ENCODE data around the gene HMGN1.

The HMGN1 gene

GRCh38 chr21:39334611-39335010 lies 14.3 kb downstream of the HMGN1 start:
- no peak for DNase-seq (ENCODE audit: low read depth in 2 of 2, low spot score in 1 of 2)

- no peak for DNase-seq (ENCODE audit: low read depth in 2 of 2, low spot score in 1 of 2)
These were observed 16.7 kb downstream of the HMGN1 start for GRCh38 chr21:39332175-39332574.

DNA sequence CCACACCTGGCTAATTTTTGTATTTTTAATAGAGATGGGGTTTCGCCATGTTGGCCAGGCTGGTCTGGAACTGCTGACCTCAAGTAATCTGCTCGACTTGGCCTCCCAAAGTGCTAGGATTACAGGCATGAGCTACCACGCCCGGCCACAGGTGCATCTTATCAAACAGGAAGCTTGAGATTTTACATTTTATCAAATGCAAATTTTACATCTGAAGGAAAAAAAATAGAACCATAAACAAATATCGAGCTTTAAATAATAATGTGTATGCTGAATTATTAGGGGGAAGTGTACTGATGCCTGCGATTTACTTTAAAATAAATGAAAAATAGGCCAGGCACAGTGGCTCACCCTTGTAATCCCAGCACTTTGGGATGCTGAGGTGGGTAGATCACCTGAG lies 18.9 kb downstream of the HMGN1 start:
- no peak for DNase-seq (ENCODE audit: low read depth in 2 of 2, low spot score in 1 of 2)

- DNase-seq (ENCODE audit: low read depth in 2 of 2, low spot score in 1 of 2) = no peak
These were observed 21.2 kb downstream of the HMGN1 start for GRCh38 chr21:39327727-39328126.

GRCh38 chr21:39326607-39327307 lies 22.1 kb downstream of the HMGN1 start:
- no peak for DNase-seq (ENCODE audit: low read depth in 2 of 2, low spot score in 1 of 2)

DNA sequence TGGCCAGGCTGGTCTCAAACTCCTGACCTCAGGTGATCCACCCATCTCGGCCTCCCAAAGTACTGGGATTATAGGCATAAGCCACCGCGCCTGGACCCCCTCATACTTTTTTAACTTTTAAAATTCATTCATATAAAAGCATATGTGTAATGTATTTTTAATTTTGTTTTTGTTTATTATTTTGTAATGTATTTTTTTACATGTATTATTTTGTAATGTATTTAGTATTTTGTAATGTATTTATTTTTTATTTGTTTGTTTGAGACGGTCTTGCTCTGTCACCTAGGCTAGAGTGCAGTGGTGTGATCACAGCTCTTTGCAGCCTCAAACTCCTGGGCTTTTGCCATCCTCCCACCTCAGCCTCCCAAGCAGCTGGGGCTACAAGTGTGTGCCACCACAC lies 23.4 kb downstream of the HMGN1 start:
- DNase-seq (ENCODE audit: low read depth in 2 of 2, low spot score in 1 of 2) = no peak

DNA sequence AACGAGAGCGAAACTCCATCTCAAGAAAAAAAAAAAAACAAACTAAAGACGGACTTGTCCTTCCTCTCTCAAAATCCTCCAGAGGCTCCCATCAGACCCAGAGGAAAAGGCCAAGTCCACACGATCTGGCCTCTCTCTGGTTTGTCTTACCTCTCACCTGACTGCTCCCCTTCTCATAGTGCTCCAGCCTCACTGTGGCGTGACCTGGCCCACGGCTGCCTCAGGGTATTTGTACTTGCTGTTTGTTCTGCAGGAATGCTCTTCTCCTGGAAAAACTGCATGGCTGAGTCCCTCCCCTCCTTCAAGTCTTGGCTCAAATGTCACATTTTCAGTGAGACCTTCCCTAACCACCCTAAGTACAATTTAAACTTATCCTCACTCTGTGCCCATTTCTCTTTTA lies 27.5 kb downstream of the HMGN1 start:
- no peak for DNase-seq (ENCODE audit: low read depth in 2 of 2, low spot score in 1 of 2)

- no peak for DNase-seq (ENCODE audit: low read depth in 2 of 2, low spot score in 1 of 2)
These were observed 29.0 kb downstream of the HMGN1 start for GRCh38 chr21:39319814-39320332.

GRCh38 chr21:39319251-39319756 lies 29.6 kb downstream of the HMGN1 start:
- no peak for DNase-seq (ENCODE audit: low read depth in 2 of 2, low spot score in 1 of 2)

GRCh38 chr21:39318091-39318959 lies 30.6 kb downstream of the HMGN1 start:
- no peak for DNase-seq (ENCODE audit: low read depth in 2 of 2, low spot score in 1 of 2)

DNA sequence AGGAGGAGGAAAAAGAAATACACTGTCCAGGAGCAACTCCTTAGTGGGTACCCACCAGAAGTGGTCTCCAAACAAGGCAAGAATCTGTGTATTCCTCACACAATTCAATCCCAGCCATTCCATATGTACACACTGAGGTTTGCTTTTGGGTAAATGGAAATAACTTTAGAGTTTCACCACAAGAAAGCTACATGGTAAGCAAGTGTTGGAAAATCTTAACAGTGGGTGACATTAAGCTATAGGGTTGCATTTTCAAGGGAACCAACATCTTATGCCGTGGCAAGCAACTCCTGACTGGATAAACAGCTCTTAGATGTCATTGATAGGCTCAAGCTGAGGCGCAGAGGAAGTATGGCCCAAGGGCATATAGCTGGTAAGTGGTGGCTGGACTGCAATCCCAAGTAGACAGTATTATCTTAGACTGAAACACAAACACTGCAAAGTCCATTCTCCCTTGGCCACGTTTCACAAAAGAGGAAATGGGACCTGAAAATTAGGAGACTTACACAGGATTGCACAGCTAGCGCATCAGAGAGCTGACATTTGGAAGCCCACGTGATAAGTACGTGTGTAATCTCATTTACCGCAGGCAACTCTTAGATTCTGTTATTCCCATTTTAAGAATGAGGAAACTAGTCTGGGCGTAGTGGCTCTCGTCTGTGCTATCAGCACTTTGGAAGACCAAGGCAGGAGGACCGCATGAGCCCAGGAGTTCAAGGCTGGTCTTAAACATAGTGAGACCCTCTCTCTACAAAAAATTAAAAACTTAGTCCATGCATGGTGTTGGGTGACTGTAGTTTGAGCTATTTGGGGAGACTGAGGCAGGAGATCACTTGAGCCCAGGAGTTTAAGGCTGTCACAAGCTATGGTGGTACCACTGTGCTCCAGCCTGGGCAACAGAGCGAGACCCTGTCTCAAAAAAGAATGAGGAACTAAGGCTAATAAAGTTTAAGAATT lies 31.5 kb downstream of the HMGN1 start:
- DNase-seq (ENCODE audit: low read depth in 2 of 2, low spot score in 1 of 2) = no peak

DNA sequence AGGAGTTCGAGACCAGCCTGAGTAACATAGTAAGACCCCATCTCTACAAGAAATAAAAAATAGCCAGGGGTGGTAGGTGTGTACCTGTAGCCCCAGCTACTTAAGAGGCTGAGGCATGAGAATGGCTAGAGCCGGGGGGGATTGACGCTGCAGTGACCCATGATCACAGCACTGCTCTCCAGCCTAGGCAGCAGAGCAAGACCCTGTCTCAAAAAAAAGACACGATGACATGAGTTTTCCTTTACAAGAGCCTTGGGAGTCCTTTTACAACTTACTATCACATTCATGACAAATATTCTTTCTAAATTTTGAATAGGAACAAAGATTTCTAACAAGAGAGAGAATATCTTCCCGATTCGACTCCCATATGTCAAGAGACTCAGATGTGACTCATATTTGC lies 32.2 kb downstream of the HMGN1 start:
- no peak for DNase-seq (ENCODE audit: low read depth in 2 of 2, low spot score in 1 of 2)

DNA sequence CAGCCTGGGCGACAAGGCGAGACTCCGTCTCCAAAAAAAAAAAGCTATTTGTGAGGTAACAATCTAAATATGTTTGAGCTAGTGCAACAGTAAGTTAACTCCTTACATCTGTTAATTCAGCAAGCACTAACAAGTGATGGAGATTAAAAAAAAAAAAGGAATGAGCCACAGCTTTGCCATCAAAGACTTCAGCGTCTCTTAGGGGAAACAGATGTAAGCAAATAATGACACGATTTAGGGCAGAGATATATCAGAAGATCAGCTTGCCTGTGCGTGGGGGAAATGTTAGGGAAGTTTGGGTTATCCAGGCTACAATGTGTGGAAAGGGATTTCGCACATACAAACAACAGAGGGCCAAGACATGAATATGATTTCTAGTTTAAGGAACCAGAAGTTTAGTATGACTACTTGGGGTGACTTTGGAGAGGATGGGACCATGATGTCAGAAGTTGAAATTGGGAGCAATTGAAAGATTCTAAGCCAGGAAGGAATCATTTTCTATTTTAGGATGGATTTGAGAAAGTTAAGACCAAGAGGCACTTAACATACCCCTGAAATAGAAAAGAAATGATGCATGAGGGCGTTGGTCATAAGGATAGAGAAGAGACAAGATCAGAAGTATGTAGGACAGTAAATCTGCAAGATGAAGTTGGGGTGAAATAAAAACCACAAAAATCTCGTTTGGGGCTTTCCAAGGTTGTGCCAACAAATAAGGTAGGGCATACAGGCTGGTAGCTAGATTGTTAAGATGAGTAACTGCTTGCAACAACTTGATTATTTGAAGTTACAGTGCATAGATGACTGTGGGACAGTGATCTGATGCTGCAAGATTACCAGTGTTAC lies 33.1 kb downstream of the HMGN1 start:
- DNase-seq (ENCODE audit: low read depth in 2 of 2, low spot score in 1 of 2) = no peak

DNA sequence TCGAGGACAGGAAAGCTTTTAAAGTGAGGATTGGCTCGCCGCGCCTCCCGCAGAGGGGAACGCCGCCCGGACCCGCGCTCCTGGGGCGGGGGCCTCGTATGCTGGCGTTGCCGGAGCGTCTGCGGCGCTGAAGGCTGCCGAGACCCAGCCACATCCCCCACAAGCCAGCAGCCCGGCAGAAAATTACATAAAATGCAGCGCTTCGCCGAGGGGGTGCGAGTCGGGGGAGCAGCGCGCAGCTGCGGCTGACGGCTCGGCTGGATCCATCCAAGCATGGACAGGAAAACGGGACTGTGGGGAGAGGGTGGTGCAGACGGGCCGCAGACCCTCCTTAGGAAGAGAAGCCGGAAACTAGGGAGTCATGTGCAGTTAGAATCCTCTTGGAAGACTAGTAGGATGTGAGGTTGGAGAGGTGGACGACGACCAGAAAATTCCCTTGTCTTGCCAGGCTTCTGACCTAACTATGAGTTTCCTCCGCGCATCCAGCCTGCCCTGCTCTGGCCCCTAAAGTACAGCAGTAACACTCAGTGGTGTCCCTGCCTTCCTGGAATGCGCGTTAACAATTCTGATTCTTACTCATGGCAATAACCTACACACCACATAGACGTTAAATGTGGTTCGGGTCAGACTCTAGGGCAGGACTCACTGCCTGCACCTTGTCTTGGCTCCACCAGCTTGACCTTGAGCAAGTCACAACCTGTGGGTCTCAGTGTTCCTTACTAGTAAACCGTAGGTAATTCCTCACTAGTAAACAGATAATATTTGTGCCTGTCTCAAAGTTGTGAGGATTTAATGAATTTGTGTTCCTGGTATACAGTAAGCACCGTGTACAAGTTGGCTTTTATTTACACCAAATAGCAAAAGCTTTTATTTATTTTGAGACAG lies 34.5 kb downstream of the HMGN1 start:
- no peak for DNase-seq (ENCODE audit: low read depth in 2 of 2, low spot score in 1 of 2)

DNA sequence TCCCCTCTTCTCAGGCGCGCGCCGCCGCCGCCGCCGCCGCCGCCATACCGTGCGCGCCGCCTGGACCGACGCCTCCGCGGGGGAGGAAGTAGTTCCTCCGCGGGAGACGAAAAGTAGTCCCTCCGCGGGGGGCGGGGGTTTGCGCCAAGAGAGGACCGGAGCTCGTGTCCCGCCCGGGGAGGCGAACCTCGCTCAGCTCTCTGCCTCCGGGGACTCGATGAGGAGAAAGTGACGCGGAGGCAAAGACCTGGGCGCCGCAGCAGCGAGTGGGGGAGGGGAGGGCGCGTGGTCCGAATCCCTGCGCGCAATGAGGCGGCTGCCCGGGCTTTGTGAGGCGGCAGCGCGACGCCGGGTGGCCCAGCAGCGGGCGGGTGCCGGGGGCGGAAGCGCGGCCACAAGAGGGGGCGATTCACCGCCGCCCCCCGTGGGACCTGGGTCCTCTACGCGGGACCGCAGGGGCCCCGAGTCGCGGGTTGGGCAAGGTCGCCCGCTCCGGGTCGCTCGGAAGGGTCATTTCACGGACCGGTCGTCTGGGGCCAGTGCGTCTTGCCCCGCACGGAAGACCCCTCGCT lies 35.2 kb downstream of the HMGN1 start, which contains the start of gene BRWD1:
BRWD1 (minus strand) TSS at position 62 of the 572 bp plus-strand sequence. CDS start 141 bp downstream, outside the sequence.
- DNase-seq (ENCODE audit: low read depth in 2 of 2, low spot score in 1 of 2) = peak; percentile 46 to 61

DNA sequence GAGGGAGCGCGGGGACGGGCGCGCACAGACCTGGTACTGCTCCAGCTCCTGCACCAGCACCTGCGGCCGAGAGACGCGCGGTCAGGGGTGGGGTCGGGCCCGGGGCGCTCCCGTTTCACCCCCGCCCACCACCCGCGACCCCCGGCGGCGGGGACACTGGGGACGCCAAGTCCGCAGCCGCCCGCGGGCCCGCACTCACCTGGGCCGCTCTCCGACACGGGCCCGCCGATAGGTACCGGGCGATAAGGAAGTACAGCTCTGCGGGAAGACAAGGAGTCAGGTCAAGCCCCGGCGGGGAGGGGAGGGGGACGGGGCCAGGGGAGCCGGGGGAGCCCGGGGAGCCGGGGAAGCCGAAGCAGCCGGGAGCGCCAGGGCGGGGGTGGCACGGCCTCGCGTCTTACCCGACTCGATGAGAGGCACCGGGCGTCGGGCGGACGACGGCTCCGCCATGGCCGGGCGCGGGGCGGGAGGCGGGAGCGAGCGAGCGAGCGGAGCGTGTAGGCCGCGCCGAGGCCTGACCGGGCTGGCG lies 35.8 kb downstream of the HMGN1 start:
- DNase-seq (ENCODE audit: low read depth in 2 of 2, low spot score in 1 of 2) = no peak

GRCh38 chr21:39312112-39313041 lies 36.5 kb downstream of the HMGN1 start:
- DNase-seq (ENCODE audit: low read depth in 2 of 2, low spot score in 1 of 2) = peak; percentile 92 to 94
